Erythroblast (primary cell): ENCODE data around the gene DCPS.
"Not testable (repeated sequence)": the region's sequence is repeated elsewhere in the genome, so short reads cannot be mapped to it uniquely, and the experiment has no call there.

Experiments used
- DNase-seq, 2 experiments: peaks; one replicate each; lab custom pipeline; 2025; lab: John Stamatoyannopoulos, UW
- GATA1 ChIP-seq: IDR thresholded peaks from 2 replicates; pipeline ENCODE4 v1.6.1; 2011; ENCODE audit warnings: low read depth, mild to moderate bottlenecking, control low read depth, low read length, moderate library complexity
- POLR2A ChIP-seq: IDR thresholded peaks from 2 replicates; pipeline ENCODE4 v1.6.1; 2011; ENCODE audit warnings: mild to moderate bottlenecking, low read length

DCPS gene

DNA sequence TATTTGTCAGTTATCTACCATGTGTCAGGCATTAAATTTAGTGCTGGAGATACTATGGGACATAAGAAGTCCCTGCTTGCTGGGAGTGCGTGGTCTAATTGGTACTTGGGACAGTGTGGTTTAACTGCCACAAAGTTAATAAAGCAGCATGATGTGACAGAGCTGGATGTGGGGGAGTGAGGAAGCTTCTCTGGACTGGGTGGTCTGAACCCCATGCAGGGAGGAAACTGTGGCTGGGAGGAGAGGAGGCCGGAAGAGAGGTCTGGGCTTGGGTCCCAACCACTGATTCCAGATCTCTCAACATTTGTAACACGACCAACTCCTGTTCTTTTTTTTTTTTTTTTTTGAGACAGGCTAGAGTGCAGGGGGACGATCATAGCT is 88.8 kb downstream of the DCPS start:
- TF ChIP-seq GATA1 (no peak), POLR2A (no peak)

DNA sequence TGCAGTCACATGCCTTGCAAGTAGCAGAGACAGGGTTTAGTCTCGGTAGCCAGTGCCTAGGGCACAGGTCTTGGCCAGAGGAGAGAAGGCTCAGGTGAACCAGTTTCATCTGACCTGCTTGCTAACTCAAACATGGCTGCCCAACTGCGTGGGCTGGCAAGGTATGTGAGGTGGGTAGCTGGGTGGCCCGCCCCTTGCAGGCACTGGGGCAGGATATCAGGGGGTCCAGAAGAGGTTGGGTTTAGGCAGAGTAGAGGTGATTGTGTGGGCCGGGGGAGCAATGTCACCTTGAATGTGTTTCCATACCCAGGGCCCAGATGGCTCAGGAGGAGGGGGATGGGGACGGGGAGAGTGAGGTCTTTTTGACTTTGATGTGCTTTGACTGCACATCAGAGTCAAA is 89.3 kb downstream of the DCPS start:
- TF ChIP-seq GATA1 (no peak), POLR2A (no peak)
- DNase-seq = no peak

More for the DNA sequence above, 88.8 kb downstream of the DCPS start:
- no peak for DNase-seq

DNA sequence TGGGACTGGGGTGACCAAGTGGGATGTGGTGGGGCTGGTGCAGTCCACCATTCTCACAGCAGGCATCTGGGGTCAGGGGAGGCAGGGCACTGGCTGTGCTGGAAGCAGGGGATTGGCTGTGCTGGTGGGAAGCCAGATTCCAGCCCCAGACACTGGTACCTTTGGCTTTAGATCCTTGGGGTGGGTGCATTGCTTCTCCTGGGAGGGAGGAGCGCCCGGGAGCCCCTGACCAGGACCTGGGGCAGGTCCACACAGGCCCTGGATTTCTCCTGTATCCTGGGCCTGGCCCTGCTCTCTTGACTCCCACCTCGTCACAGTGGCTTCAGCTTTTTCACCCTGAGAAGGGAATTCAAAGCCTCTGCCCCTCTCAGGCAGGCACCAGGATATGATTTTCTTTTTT is 90.2 kb downstream of the DCPS start:
- DNase-seq = no peak
- TF ChIP-seq GATA1 (no peak), POLR2A (no peak)

DNA sequence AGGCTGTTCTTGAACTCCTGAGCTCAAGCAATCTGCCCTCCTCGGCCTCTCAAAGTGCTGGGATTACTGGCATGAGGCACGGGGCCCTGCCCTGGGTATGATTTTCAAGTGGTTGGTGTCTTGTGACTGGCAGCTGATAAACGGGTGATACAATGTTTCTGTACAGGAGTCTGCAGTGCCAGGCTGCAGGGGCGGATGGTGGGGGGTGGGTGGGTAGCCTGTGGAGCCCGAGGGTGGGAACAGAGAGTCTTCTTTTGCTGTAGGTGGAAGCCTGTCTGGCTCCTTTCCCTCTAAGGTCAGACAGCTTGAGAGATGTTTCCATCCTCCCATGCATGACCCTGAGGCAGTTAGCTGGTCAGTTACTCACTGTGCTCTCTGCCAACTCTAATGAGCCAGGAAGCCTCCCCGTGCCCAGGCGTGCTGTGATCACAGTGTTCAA is 90.8 kb downstream of the DCPS start:
- DNase-seq = not testable (repeated sequence)
